HepG2 (cell line): ENCODE results near the gene SNRPD3. TPM values are rescaled to one million over a fixed set of nuclear protein-coding genes. Genes with fewer than 3 reads are reported as not detected.
A peak's percentile ranks its signal among the peaks of the same experiment; 100 is the strongest.

ENCODE experiments used
- ATF6 ChIP-seq: sonication (generic); formaldehyde crosslinking; conservative IDR thresholded peaks from 2 replicates; pipeline ENCODE4 v1.4.0; 2020; ENCODE audit warnings: missing genetic modification reagents
- FOXC1 ChIP-seq: sonication (generic); formaldehyde crosslinking; IDR thresholded peaks from 2 replicates; pipeline ENCODE4 v1.8.0; 2022; ENCODE audit warnings: mild to moderate bottlenecking, missing genetic modification reagents, borderline replicate concordance
- HMGA1 ChIP-seq: sonication (generic); formaldehyde crosslinking; conservative IDR thresholded peaks from 2 replicates; pipeline ENCODE4 v1.4.0; 2020; ENCODE audit warnings: missing genetic modification reagents
- HOXA9 ChIP-seq: sonication (generic); formaldehyde crosslinking; IDR thresholded peaks from 2 replicates; pipeline ENCODE4 v1.8.1; 2022; ENCODE audit warnings: missing genetic modification reagents, mild to moderate bottlenecking, moderate library complexity, borderline replicate concordance
- KAT7 ChIP-seq: IDR thresholded peaks from 2 replicates; pipeline ENCODE4 v1.6.1; 2018; ENCODE audit warnings: borderline replicate concordance, missing compliant biosample characterization
- KLF9 ChIP-seq: IDR thresholded peaks from 2 replicates; pipeline ENCODE4 v1.6.1; 2016; ENCODE audit warnings: low read depth
- MAF1 ChIP-seq: sonication (generic); formaldehyde crosslinking; IDR thresholded peaks from 2 replicates; pipeline ENCODE4 v1.5.0; 2020; ENCODE audit warnings: missing genetic modification reagents, borderline replicate concordance
- MEIS2 ChIP-seq: sonication (generic); formaldehyde crosslinking; IDR thresholded peaks from 2 replicates; pipeline ENCODE4 v1.9.0; 2021; ENCODE audit warnings: mild to moderate bottlenecking, missing genetic modification reagents
- MXI1 ChIP-seq: IDR thresholded peaks from 3 replicates; pipeline ENCODE4 v1.6.1; 2012; ENCODE audit warnings: low read depth, low read length, inconsistent platforms, borderline replicate concordance
- NCOA1 ChIP-seq: sonication (generic); formaldehyde crosslinking; IDR thresholded peaks from 2 replicates; pipeline ENCODE4 v1.9.0; 2021; ENCODE audit warnings: missing genetic modification reagents
- PAF1 ChIP-seq: IDR thresholded peaks from 2 replicates; pipeline ENCODE4 v1.6.1; 2016; ENCODE audit warnings: missing genetic modification reagents, missing compliant biosample characterization
- POGZ ChIP-seq: sonication (generic); formaldehyde crosslinking; IDR thresholded peaks from 2 replicates; pipeline ENCODE4 v1.4.0; 2020; ENCODE audit warnings: mild to moderate bottlenecking, missing genetic modification reagents
- PPARG ChIP-seq: conservative IDR thresholded peaks from 2 replicates; pipeline ENCODE4 v1.6.1; 2016; ENCODE audit warnings: missing biosample characterization, missing genetic modification reagents
- SMAD1 ChIP-seq: sonication (generic); formaldehyde crosslinking; IDR thresholded peaks from 2 replicates; pipeline ENCODE4 v1.4.0; 2020; ENCODE audit warnings: missing genetic modification reagents, low read depth, mild to moderate bottlenecking, borderline replicate concordance
- SNAPC5 ChIP-seq: sonication (generic); formaldehyde crosslinking; IDR thresholded peaks from 2 replicates; pipeline ENCODE4 v1.8.1; 2023; ENCODE audit warnings: mild to moderate bottlenecking, missing genetic modification reagents, borderline replicate concordance
- SRSF1 ChIP-seq: fragments of 200-400 bp; formaldehyde crosslinking; optimal IDR thresholded peaks from 2 replicates; pipeline ENCODE3; 2017; ENCODE audit warnings: mild to moderate bottlenecking, low read depth, low read length, moderate library complexity
- TAF1 ChIP-seq: sonication (generic); formaldehyde crosslinking; IDR thresholded peaks from 2 replicates; pipeline ENCODE4 v1.4.0; 2020; ENCODE audit warnings: missing genetic modification reagents
- TARDBP ChIP-seq: sonication (generic); formaldehyde crosslinking; IDR thresholded peaks from 2 replicates; pipeline ENCODE4 v1.8.0; 2022; ENCODE audit warnings: mild to moderate bottlenecking, missing genetic modification reagents
- TEAD3 ChIP-seq: optimal IDR thresholded peaks from 2 replicates; pipeline ENCODE3; 2016; ENCODE audit warnings: borderline replicate concordance
- ZBTB34 ChIP-seq: sonication (generic); formaldehyde crosslinking; IDR thresholded peaks from 2 replicates; pipeline ENCODE4 v1.8.0; 2022; ENCODE audit warnings: mild to moderate bottlenecking, missing genetic modification reagents
- ZFP41 ChIP-seq: sonication (generic); formaldehyde crosslinking; IDR thresholded peaks from 2 replicates; pipeline ENCODE4 v1.4.0; 2020; ENCODE audit warnings: mild to moderate bottlenecking, missing genetic modification reagents, borderline replicate concordance
- ZMYM4 ChIP-seq: sonication (generic); formaldehyde crosslinking; IDR thresholded peaks from 2 replicates; pipeline ENCODE4 v1.8.1; 2023; ENCODE audit warnings: mild to moderate bottlenecking, missing genetic modification reagents
- ZNF230 ChIP-seq: sonication (generic); formaldehyde crosslinking; IDR thresholded peaks from 2 replicates; pipeline ENCODE4 v1.4.0; 2020; ENCODE audit warnings: mild to moderate bottlenecking, missing genetic modification reagents
- ZNF274 ChIP-seq: sonication (generic); formaldehyde crosslinking; IDR thresholded peaks from 2 replicates; pipeline ENCODE4 v1.5.1; 2020; ENCODE audit warnings: mild to moderate bottlenecking, missing genetic modification reagents
- ZNF30 ChIP-seq: sonication (generic); formaldehyde crosslinking; IDR thresholded peaks from 2 replicates; pipeline ENCODE4 v1.5.0; 2020; ENCODE audit warnings: mild to moderate bottlenecking, missing genetic modification reagents
- ZNF331 ChIP-seq: sonication (generic); formaldehyde crosslinking; IDR thresholded peaks from 2 replicates; pipeline ENCODE4 v1.4.0; 2020; ENCODE audit warnings: missing genetic modification reagents
- ZNF615 ChIP-seq: sonication (generic); formaldehyde crosslinking; IDR thresholded peaks from 2 replicates; pipeline ENCODE4 v1.5.0; 2020; ENCODE audit warnings: mild to moderate bottlenecking, missing genetic modification reagents, borderline replicate concordance
- ZNF75D ChIP-seq: sonication (generic); formaldehyde crosslinking; IDR thresholded peaks from 2 replicates; pipeline ENCODE4 v1.8.1; 2023; ENCODE audit warnings: missing genetic modification reagents, mild to moderate bottlenecking, borderline replicate concordance
- polyA plus RNA-seq, 8 experiments: library from polyadenylated mRNA; depleted of rRNA in 3 of 8; stranded (reverse) in 7 of 8; unstranded in 1 of 8; fragments of >200 nt; fragmentation: Illumina TruSeq in 4 of 8; extraction: Trizol in 4 of 8; gene quantifications; 2 replicates each; pipeline versions ENCODE4 v1.2.1 to v1.2.3, GENCODE V29; 2011 to 2016; ENCODE audit warnings: low read depth in 4 of 8, missing spikeins in 1 of 8, mixed read lengths in 1 of 8; ENCODE audit not compliant: insufficient read depth in 1 of 8
- total RNA-seq, 5 experiments: library from RNA; depleted of rRNA; stranded (reverse); fragments of >200 nt; fragmentation: Illumina TruSeq; extraction: Trizol; gene quantifications; 2 replicates each; pipeline ENCODE4 v1.2.3, GENCODE V29; 2016; ENCODE audit warnings: low read depth in 1 of 5
- TF ChIP-seq, protein P1 (sequence below): sonication (generic); formaldehyde crosslinking; IDR thresholded peaks from 2 replicates; pipeline ENCODE4 v1.4.0; 2020; ENCODE audit warnings: mild to moderate bottlenecking, missing genetic modification reagents

SNRPD3 gene
- total and polyA plus RNA-seq, 2 of the 13 experiments (the other 11 are each of a cell fraction or from before 2014, with no cell fraction given), result 110 to 209 TPM

DNA sequence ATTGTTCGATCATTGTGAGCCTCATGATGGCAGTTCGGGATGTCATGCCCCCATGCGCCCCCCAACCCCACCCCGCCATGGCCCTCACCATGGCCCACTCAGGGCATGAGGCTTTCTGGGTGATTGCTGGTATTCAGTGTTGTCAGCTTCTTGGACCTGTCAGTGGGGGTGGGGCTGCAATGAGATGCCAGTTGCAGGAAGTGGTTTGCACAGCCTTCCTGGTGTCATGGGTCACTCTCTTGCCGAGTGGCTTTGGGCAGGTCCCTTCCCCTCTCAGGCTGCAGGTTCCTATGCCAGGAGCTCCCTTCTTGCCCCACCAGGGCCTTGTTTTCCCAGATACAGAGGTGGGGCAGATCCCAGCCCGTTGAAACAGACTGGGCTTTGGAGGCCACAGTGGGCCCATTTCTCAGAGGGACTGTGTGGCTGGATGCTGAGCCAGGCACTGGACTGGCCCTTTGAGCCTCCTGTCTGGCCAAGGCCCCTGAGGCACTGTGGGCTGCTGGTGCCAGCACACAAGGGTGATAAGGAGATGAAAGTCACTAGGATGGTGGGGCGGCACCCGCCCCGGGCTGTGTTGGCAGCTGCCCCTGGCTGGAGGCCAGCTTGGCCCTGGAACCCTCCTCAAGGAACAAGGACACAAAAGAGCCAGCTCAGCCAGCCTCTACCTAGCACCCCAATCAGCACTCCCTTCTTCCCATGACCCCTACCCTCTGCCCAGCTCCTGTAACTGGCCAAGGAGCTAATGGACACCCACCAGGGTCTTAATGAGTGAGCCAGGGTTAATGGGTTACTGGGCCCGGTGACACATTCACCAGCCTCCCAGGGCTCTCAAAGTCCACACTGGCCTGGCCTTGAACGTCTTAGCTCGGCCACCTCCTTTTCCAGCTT, 45.7 kb downstream of the SNRPD3 start (continued):
- TF ChIP-seq ATF6 (CRISPR knock-in tag) (no peak), HOXA9 (CRISPR knock-in tag) (no peak), SRSF1 (no peak), KAT7 (CRISPR knock-in tag) (no peak), ZNF230 (CRISPR knock-in tag) (no peak), TEAD3 (CRISPR knock-in tag) (no peak), HMGA1 (CRISPR knock-in tag) (no peak), PAF1 (CRISPR knock-in tag) (no peak), MXI1 (0 out of 3 replicates have a peak, but pooled peaks have one; percentile 12), POGZ (CRISPR knock-in tag) (0 out of 2 replicates have a peak, but pooled peaks have one; percentile 29), ZNF30 (CRISPR knock-in tag) (no peak), ZFP41 (CRISPR knock-in tag) (no peak), ZNF615 (CRISPR knock-in tag) (no peak), PPARG (CRISPR knock-in tag) (no peak; the same call in 1 of the 2 replicates), TARDBP (CRISPR knock-in tag) (peak; percentile 63; the same call in 1 of the 2 replicates), SNAPC5 (CRISPR knock-in tag) (no peak), NCOA1 (no peak), TAF1 (CRISPR knock-in tag) (no peak), MEIS2 (CRISPR knock-in tag) (no peak), ZMYM4 (CRISPR knock-in tag) (no peak), FOXC1 (CRISPR knock-in tag) (peak; percentile 26; the same call in 1 of the 2 replicates), MAF1 (CRISPR knock-in tag) (no peak), KLF9 (CRISPR knock-in tag) (no peak), ZBTB34 (no peak), ZNF274 (0 out of 2 replicates have a peak, but pooled peaks have one; percentile 31), SMAD1 (no peak), ZNF331 (CRISPR knock-in tag) (no peak), ZNF75D (CRISPR knock-in tag) (no peak)
- TF ChIP-seq, protein P1, sequence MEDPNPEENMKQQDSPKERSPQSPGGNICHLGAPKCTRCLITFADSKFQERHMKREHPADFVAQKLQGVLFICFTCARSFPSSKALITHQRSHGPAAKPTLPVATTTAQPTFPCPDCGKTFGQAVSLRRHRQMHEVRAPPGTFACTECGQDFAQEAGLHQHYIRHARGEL (CRISPR knock-in tag), result no peak
